KOPT-K1 (cell line): ENCODE data around the gene CCL28.
"Not testable (repeated sequence)": the region's sequence is repeated elsewhere in the genome, so short reads cannot be mapped to it uniquely, and the experiment has no call there.

Source experiments
- H3K27ac ChIP-seq: fragments of 200-600 bp; sonication (generic); 2 replicates; pipeline ENCODE4 v1.5.1; 2016; ENCODE audit warnings: antibody characterized with exemption, mild to moderate bottlenecking, low read depth, low read length; ENCODE audit not compliant: poor library complexity, severe bottlenecking
- H3K36me3 ChIP-seq: fragments of 200-600 bp; sonication (generic); 2 replicates; pipeline ENCODE4 v1.5.1; 2017; ENCODE audit warnings: antibody characterized with exemption, mild to moderate bottlenecking, low read length, moderate library complexity; ENCODE audit not compliant: insufficient read depth
- H3K9me3 ChIP-seq: fragments of 200-600 bp; sonication (generic); 2 replicates; pipeline ENCODE4 v1.5.1; 2017; ENCODE audit warnings: antibody characterized with exemption, low read length, mild to moderate bottlenecking; ENCODE audit not compliant: insufficient read depth, poor library complexity, severe bottlenecking

Gene CCL28

GRCh38 chr5:43412156-43412555, at the start of gene CCL28:
Gene CCL28, minus strand, starts transcription at chr5:43412391. Its CDS starts 75 bp downstream, at chr5:43412316.
- Histone ChIP-seq H3K27ac (no peak within 1 kb of the TSS), H3K36me3 (no peaks in the 10 kb centered on the region), H3K9me3 (no peaks in the 10 kb centered on the region)

GRCh38 chr5:43461066-43461465, 48.9 kb upstream of the CCL28 start:
- H3K36me3 ChIP-seq, result peaks cover 16% of the 10 kb centered on the region; the same call in 1 of the 2 replicates
- peaks cover 33% of the 10 kb centered on the region for H3K9me3 ChIP-seq
- H3K27ac ChIP-seq, result no peak overlapping the region

GRCh38 chr5:43456556-43456955, 44.4 kb upstream of the CCL28 start:
- H3K36me3 ChIP-seq, result peaks cover 9% of the 10 kb centered on the region; the same call in 1 of the 2 replicates
- peaks cover 30% of the 10 kb centered on the region for H3K9me3 ChIP-seq
- no peak overlapping the region for H3K27ac ChIP-seq

GRCh38 chr5:43441575-43441974, 29.4 kb upstream of the CCL28 start:
- H3K27ac ChIP-seq, result not testable (repeated sequence)
- H3K36me3 ChIP-seq, result peaks cover 13% of the 10 kb centered on the region; the same call in 1 of the 2 replicates
- H3K9me3 ChIP-seq, result peaks cover 27% of the 10 kb centered on the region

GRCh38 chr5:43437062-43437660, 25.0 kb upstream of the CCL28 start:
- Histone ChIP-seq H3K27ac (no peak overlapping the region), H3K36me3 (no peaks in the 10 kb centered on the region)

GRCh38 chr5:43433382-43433781, 21.2 kb upstream of the CCL28 start:
- H3K27ac ChIP-seq, result no peak overlapping the region
- H3K9me3 ChIP-seq, result peaks cover 3% of the 10 kb centered on the region
- H3K36me3 ChIP-seq, result no peaks in the 10 kb centered on the region

More at GRCh38 chr5:43437062-43437660, 25.0 kb upstream of the CCL28 start:
- peaks cover 11% of the 10 kb centered on the region for H3K9me3 ChIP-seq

- H3K36me3 ChIP-seq, result no peaks in the 10 kb centered on the region
- no peaks in the 10 kb centered on the region for H3K9me3 ChIP-seq
- H3K27ac ChIP-seq, result no peak overlapping the region
Observed at GRCh38 chr5:43432486-43433375, 20.5 kb upstream of the CCL28 start.

- H3K9me3 ChIP-seq, result no peaks in the 10 kb centered on the region
- H3K36me3 ChIP-seq, result no peaks in the 10 kb centered on the region
- H3K27ac ChIP-seq, result no peak overlapping the region
Observed at GRCh38 chr5:43429706-43430105, 17.5 kb upstream of the CCL28 start.

GRCh38 chr5:43429016-43429415, 16.8 kb upstream of the CCL28 start:
- Histone ChIP-seq H3K27ac (no peak overlapping the region), H3K36me3 (no peaks in the 10 kb centered on the region), H3K9me3 (no peaks in the 10 kb centered on the region)

GRCh38 chr5:43427306-43427705, 15.1 kb upstream of the CCL28 start:
- no peaks in the 10 kb centered on the region for H3K36me3 ChIP-seq
- no peaks in the 10 kb centered on the region for H3K9me3 ChIP-seq
- H3K27ac ChIP-seq, result no peak overlapping the region

GRCh38 chr5:43425983-43426382, 13.8 kb upstream of the CCL28 start:
- no peaks in the 10 kb centered on the region for H3K36me3 ChIP-seq
- no peak overlapping the region for H3K27ac ChIP-seq
- H3K9me3 ChIP-seq, result no peaks in the 10 kb centered on the region

GRCh38 chr5:43423086-43423485, 10.9 kb upstream of the CCL28 start:
- not testable (repeated sequence) for H3K9me3 ChIP-seq, H3K27ac ChIP-seq, H3K36me3 ChIP-seq

- Histone ChIP-seq H3K27ac (no peak overlapping the region), H3K36me3 (no peaks in the 10 kb centered on the region), H3K9me3 (no peaks in the 10 kb centered on the region)
Observed at GRCh38 chr5:43422143-43422542, 10.0 kb upstream of the CCL28 start.

GRCh38 chr5:43421450-43422133, 9.4 kb upstream of the CCL28 start:
- H3K9me3 ChIP-seq, result no peaks in the 10 kb centered on the region
- no peaks in the 10 kb centered on the region for H3K36me3 ChIP-seq
- no peak overlapping the region for H3K27ac ChIP-seq

GRCh38 chr5:43420241-43420640, 8.1 kb upstream of the CCL28 start:
- H3K27ac ChIP-seq, result no peak overlapping the region
- H3K9me3 ChIP-seq, result no peaks in the 10 kb centered on the region

More at GRCh38 chr5:43420241-43420640, 8.1 kb upstream of the CCL28 start:
- H3K36me3 ChIP-seq, result no peaks in the 10 kb centered on the region
